GOT3 (cell line): ENCODE results near the gene ZMAT3.
"Not testable (repeated sequence)": the region's sequence is repeated elsewhere in the genome, so short reads cannot be mapped to it uniquely, and the experiment has no call there.

Experiments used
- DNase-seq: peaks from one replicate; lab custom pipeline; 2025; ENCODE audit warnings: mixed read lengths; lab: John Stamatoyannopoulos, UW

The ZMAT3 gene

DNA sequence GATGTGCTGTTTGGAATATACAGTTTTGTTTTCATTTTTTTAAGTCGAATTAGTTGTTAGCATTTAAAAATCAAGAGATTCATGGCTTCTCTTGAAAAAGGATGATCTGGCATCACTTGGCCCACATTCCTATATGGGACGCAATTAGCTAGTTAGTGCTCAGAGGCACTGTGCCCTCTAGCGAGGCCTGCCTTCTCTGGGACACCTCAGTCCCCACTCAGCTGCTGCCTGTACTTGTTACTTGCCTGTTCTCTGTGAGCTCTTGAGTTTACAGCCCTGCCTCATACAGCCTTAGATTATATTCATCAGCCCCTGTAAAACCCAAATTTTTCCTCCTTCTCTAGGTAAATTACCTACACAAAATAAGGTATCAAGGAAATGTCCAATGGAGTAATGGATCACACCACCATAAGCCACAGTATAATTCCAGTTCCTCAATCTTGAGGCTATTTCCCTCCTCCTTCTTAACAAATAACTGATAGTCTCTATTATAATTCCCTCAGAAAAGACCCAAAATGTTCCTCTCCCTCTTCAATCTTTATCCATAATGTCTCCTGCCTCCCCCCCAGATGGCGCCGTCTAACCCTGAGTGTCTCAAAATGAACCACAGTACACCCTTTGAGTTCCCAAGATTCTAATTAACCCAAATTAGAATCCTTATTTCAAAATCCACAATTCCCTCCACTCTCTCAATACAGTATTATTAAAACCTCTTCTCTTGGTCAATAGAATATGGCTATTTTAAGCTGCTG, 2.7 kb downstream of the ZMAT3 start:
- DNase-seq, result no peak

- no peak for DNase-seq
Observed at GRCh38 chr3:179067839-179068238, 3.8 kb downstream of the ZMAT3 start.

DNA sequence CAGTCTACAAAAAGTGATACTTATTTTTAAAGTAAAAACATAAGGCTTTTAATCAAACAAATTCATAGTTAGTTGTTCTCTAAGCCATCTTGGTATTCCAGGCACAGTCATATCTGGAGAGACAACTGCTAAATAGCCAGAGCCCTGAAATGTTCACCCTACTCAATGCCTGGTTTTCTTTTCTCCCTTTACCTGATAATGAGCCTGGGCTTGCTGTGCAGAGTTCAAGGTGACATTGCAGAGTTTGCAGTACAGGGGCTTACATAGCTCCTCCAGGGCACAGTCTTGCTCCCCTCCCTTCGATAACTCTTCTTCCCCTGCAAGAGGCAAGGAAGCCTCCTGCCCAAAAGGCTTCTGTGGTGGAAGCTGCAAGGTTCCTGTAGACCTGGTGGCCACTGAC, 4.3 kb downstream of the ZMAT3 start:
- DNase-seq, result no peak

DNA sequence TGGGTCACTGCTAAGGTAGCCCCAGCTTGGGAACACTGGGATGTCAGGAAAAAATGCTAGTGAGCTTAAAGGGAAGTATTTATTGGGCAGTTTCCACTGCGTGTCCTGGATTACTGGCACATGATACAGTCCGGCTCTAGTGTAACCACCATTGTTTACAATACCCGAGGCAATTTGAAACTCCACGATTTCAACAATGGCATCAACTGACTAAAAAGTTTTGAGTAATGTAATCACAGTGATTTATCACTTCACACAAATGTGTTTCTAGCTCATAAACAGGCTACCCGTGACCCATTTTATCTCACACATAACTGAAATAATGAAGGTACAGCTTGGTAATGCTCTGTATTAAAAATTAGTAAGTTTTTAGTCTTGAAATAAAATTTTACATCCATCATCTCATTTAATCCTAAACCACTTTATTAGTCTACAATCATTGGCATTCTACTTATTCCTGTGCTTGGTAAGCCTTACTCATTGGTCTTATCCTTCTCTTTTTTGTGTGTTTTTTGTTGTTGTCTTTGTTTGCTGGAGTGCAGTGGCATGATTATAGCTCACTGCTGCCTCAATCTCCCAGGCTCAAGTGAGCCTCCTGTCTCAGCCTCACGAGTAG, 7.6 kb downstream of the ZMAT3 start:
- DNase-seq, result no peak

DNA sequence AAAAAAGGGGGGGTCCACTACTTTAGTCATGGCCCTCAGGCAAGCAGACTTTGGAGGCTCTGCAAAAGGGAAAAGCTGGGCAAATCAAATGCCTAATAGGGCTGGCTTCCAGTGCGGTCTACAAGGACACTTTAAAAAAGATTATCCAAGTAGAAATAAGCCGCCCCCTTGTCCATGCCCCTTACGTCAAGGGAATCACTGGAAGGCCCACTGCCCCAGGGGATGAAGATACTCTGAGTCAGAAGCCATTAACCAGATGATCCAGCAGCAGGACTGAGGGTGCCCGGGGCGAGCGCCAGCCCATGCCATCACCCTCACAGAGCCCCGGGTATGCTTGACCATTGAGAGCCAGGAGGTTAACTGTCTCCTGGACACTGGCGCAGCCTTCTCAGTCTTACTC, 15.3 kb downstream of the ZMAT3 start:
- DNase-seq, result no peak

DNA sequence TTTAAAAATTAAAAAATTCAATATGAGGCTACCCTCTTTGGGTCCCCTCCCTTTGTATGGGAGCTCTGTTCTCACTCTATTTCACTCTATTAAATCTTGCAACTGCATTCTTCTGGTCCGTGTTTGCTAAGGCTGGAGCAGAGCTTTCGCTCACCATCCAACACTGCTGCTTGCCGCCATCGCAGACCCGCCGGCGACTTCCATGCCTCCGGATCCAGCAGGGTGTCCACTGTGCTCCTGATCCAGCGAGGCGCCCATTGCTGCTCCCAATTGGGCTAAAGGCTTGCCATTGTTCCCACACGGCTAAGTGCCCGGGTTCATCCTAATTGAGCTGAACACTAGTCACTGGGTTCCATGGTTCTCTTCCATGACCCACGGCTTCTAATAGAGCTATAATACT, 17.0 kb downstream of the ZMAT3 start:
- not testable (repeated sequence) for DNase-seq

DNA sequence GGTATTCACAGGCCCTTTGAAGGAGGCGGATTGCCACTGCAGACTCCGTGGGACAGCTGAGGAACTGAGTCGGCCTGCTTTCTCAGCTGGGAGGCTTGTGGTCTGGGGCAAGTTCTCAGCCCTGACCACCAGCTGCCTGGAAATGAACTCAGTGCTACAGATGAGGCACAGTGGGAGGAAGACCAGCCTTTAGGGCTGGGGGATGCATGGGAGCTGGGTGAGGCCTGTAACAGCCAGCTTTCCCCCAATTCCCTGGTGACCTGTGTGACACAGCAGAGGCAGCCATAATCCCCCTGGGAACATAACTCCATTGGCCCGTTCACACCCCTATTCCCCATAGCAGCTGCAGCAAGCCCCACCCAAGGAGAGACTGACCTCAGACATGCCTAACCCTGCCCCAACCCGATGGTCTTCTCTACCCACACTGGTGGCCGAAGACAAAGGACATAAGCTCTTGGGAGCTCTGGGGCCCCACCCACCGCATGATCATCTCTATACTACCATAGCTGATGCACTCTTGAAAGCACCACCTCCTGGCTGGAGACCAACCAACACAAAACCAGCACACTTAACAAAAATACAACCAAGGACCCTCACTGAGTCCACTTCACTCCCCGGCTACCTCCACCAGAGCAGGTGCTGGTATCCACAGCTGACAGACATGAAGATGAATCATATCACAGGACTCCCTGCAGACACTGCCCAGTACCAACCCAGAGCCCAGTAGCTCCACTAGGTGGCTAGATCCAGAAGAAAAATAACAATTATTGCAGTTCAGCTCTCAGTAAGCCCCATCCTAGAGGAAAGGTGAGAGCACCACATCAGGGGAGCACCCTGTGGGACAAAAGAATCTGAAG, 24.9 kb downstream of the ZMAT3 start:
- no peak for DNase-seq

DNA sequence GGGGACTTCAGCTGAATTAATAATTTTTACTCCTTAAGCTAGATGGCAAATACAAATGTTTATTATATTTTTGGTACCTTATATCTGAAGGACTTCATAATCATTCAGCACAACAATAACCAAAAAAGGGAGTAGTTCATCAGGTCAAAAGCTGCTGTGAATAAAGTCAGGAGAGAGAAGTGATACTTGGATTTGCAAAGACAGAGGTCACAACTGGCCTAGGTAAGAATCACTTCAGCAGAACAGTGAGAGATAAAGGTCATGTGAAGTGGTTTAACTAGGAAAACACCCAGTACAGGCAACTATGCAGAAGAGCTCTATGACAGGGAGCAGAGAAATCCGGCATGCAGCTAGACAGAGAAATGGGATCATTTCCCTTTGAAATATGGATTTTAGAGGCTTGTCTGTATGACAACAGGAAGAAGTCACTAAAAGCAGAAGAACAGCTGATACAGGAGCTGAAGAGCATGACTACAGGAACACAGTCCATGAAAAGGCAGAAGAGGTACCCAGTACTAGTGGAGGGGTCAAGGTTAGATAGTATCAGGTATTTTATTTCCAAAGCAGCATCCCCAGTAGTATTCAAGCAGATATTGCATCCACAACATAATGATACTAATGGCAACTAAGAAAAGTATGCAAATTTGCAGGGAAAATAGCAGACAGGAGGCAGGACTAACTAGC, 25.7 kb downstream of the ZMAT3 start:
- DNase-seq, result no peak

- not testable (repeated sequence) for DNase-seq
Observed at GRCh38 chr3:179038899-179039251, 32.7 kb downstream of the ZMAT3 start.

- no peak for DNase-seq
Observed at GRCh38 chr3:179038216-179038898, 33.3 kb downstream of the ZMAT3 start.

- no peak for DNase-seq
Observed at GRCh38 chr3:179037351-179037750, 34.3 kb downstream of the ZMAT3 start.

DNA sequence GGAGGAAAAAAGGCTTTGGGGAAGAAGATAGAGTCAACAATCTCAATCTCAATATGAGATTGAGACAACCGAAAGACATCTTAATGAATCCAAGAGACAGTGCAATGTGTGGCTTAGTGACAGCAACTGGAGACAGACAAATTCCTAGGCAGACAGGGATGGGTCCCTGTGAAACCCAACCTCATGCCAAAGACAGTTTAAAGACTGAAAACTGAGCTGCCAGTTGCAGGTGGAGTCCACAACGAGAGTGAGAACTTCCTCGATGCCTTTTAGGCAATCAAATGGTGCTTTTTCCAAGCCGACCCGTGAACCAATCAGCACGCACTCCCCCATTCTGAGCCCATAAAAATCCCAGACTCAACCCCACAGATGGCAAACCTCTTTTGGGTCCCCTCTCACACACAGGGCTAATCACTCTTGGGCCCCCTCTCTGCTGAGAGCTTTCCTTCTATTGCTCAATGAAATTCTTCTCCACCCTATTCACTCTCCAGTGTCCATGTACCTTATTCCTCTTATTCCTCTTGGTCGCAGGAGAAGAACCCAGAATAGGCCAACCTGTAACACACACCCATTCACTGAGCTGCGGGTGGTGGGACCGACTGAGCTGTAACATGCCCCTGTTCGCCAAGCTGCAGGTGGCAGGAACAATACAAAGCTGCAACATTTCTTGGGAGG, 34.8 kb downstream of the ZMAT3 start:
- DNase-seq, result no peak

DNA sequence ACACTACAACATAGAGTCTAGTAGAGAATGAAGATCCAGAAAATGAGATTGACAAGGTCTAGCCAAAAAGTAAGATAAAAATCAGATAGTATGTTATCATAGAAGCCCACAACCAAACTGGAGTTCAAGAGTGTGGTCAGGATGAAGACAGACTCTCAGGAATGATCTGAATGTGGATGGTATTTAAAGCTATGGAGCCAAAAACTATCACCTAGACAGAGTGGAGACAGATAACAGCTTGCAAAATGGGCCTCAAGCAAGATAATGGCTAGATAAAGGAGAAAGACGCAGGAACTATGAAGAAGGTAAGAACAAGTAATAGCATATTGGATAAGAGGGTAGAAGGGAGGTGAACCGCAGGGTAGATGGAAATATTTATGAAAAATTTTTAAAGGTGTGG, 35.4 kb downstream of the ZMAT3 start:
- no peak for DNase-seq

DNA sequence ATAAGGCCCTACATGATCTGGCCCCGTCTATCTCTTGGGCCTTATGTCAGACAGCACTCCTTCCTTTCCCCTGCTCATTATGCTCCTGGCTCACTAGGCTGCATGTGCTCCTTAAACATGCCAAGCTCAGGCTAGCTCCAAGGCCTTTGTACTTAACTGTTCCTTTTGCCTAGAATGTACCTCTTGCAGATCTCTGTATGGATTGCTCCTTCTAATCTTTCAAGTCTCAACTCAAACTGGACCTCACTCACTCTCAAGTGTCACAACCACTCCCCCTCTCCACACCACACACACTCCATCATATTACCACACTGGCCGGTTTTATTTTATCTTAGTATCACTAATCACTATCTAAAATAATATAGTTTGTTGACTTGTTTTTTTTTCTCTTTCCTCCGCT, 36.4 kb downstream of the ZMAT3 start:
- DNase-seq, result no peak

- DNase-seq, result not testable (repeated sequence)
Observed at GRCh38 chr3:179033304-179033657, 38.3 kb downstream of the ZMAT3 start.

DNA sequence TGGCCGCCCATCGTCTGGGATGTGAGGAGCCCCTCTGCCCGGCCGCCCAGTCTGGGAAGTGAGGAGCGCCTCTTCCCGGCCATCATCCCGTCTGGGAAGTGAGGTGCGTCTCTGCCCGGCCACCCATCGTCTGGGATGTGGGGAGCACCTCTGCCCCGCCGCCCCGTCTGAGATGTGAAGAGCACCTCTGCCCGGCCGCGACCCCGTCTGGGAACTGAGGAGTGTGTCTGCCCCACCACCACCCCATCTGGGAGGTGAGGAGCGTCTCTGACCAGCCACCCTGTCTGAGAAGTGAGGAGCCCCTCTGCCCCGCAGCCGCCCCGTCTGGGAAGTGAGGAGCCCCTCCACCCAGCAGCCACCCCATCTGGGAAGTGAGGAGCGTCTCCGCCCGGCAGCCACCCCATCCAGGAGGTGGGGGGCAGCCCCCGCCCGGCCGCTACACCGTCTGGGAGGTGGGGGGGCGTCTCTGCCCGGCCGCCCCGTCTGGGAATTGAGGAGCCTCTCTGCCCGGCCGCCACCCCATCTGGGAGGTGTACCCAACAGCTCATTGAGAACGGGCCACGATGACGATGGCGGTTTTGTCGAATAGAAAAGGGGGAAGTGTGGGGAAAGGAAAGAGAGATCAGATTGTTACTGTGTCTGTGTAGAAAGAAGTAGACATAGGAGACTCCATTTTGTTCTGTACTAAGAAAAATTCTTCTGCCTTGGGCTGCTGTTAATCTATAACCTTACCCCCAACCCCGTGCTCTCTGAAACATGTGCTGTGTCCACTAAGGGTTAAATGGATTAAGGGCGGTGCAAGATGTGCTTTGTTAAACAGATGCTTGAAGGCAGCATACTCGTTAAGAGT, 38.9 kb downstream of the ZMAT3 start:
- DNase-seq, result not testable (repeated sequence)

DNA sequence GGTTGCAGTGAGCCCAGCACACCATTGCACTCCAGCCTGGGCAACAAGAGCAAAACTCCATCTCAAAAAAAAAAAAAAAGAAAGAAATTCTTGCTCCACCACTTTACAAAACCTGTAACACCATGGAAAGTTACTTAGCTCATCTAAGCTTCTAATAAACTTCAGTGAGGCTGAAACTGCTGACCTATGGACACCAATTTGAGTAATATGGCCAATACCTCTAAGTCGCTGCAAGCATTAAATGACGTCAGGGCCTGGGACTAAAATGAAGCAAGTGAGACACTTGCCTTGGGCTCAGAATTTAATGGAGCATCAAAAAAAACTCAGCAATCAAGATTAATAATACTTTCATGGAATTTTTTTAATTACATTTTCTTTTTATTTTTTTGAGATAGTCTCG, 42.5 kb downstream of the ZMAT3 start:
- no peak for DNase-seq

DNA sequence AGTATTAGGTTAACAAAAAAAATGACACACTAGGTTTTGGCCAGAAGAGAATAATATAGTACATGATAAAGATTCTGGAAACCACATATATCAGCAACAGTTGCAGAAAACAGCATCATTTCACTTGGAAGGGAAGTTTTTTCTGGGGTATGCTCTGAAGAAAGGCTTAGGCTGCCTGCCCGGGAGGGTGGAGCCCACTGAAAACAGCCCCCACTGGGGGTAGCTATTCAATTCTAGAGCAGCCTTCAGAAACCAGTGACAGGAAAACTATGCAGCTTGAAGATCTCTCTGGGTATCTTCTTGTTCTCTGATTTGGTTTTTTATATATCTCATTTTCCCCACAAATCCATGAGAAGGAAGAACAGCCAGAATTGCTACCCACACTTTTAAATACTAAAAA, 43.2 kb downstream of the ZMAT3 start:
- no peak for DNase-seq

- DNase-seq, result no peak
Observed at GRCh38 chr3:179027326-179027900, 44.2 kb downstream of the ZMAT3 start.

GRCh38 chr3:179026636-179027035, 45.0 kb downstream of the ZMAT3 start:
- no peak for DNase-seq
